ENCODE data around the gene FSTL3. TPM values are rescaled to one million over a fixed set of nuclear protein-coding genes. Genes with fewer than 3 reads are reported as not detected.
"Not testable (repeated sequence)": the region's sequence is repeated elsewhere in the genome, so short reads cannot be mapped to it uniquely, and the experiment has no call there.

Gene FSTL3
- total RNA-seq, result 1 to 10 TPM; 2.5 to 3.0 TPM

- H3K27ac Mint-ChIP-seq, result no peak within 1 kb of the TSS
- peaks cover 18% of the 10 kb centered on the region for H3K27me3 Mint-ChIP-seq
- no peaks in the 10 kb centered on the region for H3K36me3 Mint-ChIP-seq (ENCODE audit: low read depth)
- ChIA-PET CTCF (interaction anchor here (0.6 to 1.6 kb wide), 3 partner anchors 58 to 187 kb away, joined by 3 to 4 read pairs (median 3); no protein-coding TSS in a partner anchor), POLR2A (interaction anchor here (0.7 to 2.1 kb wide), 3 partner anchors 8 to 13 kb away, joined by 3 to 11 read pairs (median 3); partner anchors contain the start of gene RNF126)
- no peaks in the 10 kb centered on the region for H3K9me3 Mint-ChIP-seq
- H3K4me3 Mint-ChIP-seq, result no peak within 1 kb of the TSS
- DNase-seq, result no peak
- peaks cover 7% of the 10 kb centered on the region for H3K4me1 Mint-ChIP-seq
These were observed at the start of gene FSTL3 for GRCh38 chr19:676339-677105. TSS of gene FSTL3 (plus strand) at chr19:676392. CDS start at chr19:676424, 32 bp downstream.

GRCh38 chr19:626566-626965 is 49.6 kb upstream of the FSTL3 start:
- Mint-ChIP-seq H3K4me1 (peaks cover 15% of the 10 kb centered on the region), H3K36me3 (ENCODE audit: low read depth) (peaks cover 21% of the 10 kb centered on the region)
- H3K27me3 Mint-ChIP-seq, POLR2A ChIA-PET, DNase-seq, H3K27ac Mint-ChIP-seq, H3K4me3 Mint-ChIP-seq, H3K9me3 Mint-ChIP-seq: not testable (repeated sequence)
- CTCF ChIA-PET, result interaction anchor here (0.7 to 0.9 kb wide), 3 partner anchors 40 to 114 kb away, joined by 3 to 4 read pairs (median 3); no protein-coding TSS in a partner anchor

GRCh38 chr19:628168-628567 is 48.0 kb upstream of the FSTL3 start:
- ChIA-PET POLR2A (interaction anchor here (1.1 kb wide), 1 partner anchor 18 kb away, joined by 3 read pairs; no protein-coding TSS in a partner anchor), CTCF (interaction anchor here (0.9 to 1.9 kb wide), 2 partner anchors 33 to 44 kb away, joined by 3 to 6 read pairs; no protein-coding TSS in a partner anchor)
- peaks cover 28% of the 10 kb centered on the region for H3K4me1 Mint-ChIP-seq
- H3K36me3 Mint-ChIP-seq (ENCODE audit: low read depth), result peaks cover 23% of the 10 kb centered on the region
- no peaks in the 10 kb centered on the region for H3K27me3 Mint-ChIP-seq
- DNase-seq, result no peak
- H3K4me3 Mint-ChIP-seq, result no peak overlapping the region
- no peaks in the 10 kb centered on the region for H3K9me3 Mint-ChIP-seq
- no peak overlapping the region for H3K27ac Mint-ChIP-seq

- Mint-ChIP-seq H3K36me3 (ENCODE audit: low read depth) (peaks cover 23% of the 10 kb centered on the region), H3K4me1 (peaks cover 39% of the 10 kb centered on the region)
- H3K4me3 Mint-ChIP-seq, H3K9me3 Mint-ChIP-seq, DNase-seq, H3K27me3 Mint-ChIP-seq, H3K27ac Mint-ChIP-seq, POLR2A ChIA-PET, CTCF ChIA-PET: not testable (repeated sequence)
These were observed 46.7 kb upstream of the FSTL3 start for GRCh38 chr19:629515-629914.

- no peak overlapping the region for H3K4me3 Mint-ChIP-seq
- H3K36me3 Mint-ChIP-seq (ENCODE audit: low read depth), result peaks cover 23% of the 10 kb centered on the region
- CTCF ChIA-PET, result no interaction called here
- peaks cover 39% of the 10 kb centered on the region for H3K4me1 Mint-ChIP-seq
- no peaks in the 10 kb centered on the region for H3K9me3 Mint-ChIP-seq
- H3K27me3 Mint-ChIP-seq, result no peaks in the 10 kb centered on the region
- DNase-seq, result no peak
- POLR2A ChIA-PET, result no interaction called here
- no peak overlapping the region for H3K27ac Mint-ChIP-seq
These were observed 46.1 kb upstream of the FSTL3 start for GRCh38 chr19:629961-630714.

GRCh38 chr19:632579-633067 is 43.6 kb upstream of the FSTL3 start:
- no peaks in the 10 kb centered on the region for H3K27me3 Mint-ChIP-seq

GRCh38 chr19:633068-633785 is 43.0 kb upstream of the FSTL3 start, which contains the start of gene POLRMT:
TSS of gene POLRMT (minus strand) at chr19:633537. CDS start at chr19:633512, 25 bp downstream.
- Mint-ChIP-seq H3K9me3 (no peaks in the 10 kb centered on the region), H3K4me3 (peak within 1 kb of the TSS; percentile 95), H3K27me3 (no peaks in the 10 kb centered on the region), H3K36me3 (ENCODE audit: low read depth) (peaks cover 19% of the 10 kb centered on the region), H3K27ac (peak within 1 kb of the TSS; percentile 89), H3K4me1 (peaks cover 37% of the 10 kb centered on the region)
- ChIA-PET POLR2A (interaction anchor here (1.0 to 2.6 kb wide), 9 partner anchors 12 to 122 kb away, joined by 3 to 15 read pairs (median 4); partner anchors contain the start of gene RNF126), CTCF (interaction anchor here (0.7 kb wide), 1 partner anchor 77 kb away, joined by 4 read pairs; no protein-coding TSS in a partner anchor)
- peak; percentile 98 for DNase-seq

More at GRCh38 chr19:632579-633067, 43.6 kb upstream of the FSTL3 start:
- peak overlapping the region; percentile 95 for H3K4me3 Mint-ChIP-seq
- POLR2A ChIA-PET, result interaction anchor here (1.0 to 2.6 kb wide), 6 partner anchors 21 to 122 kb away, joined by 3 to 15 read pairs (median 4); partner anchors contain the start of genes HCN2 and RNF126
- H3K27ac Mint-ChIP-seq, result peak overlapping the region; percentile 89
- H3K4me1 Mint-ChIP-seq, result peaks cover 37% of the 10 kb centered on the region
- DNase-seq, result peak; percentile 55
- H3K36me3 Mint-ChIP-seq (ENCODE audit: low read depth), result peaks cover 21% of the 10 kb centered on the region
- CTCF ChIA-PET, result interaction anchor here (0.8 kb wide), 1 partner anchor 28 kb away, joined by 3 read pairs; no protein-coding TSS in a partner anchor
- H3K9me3 Mint-ChIP-seq, result no peaks in the 10 kb centered on the region

GRCh38 chr19:633786-634639 is 42.2 kb upstream of the FSTL3 start:
- ChIA-PET POLR2A (interaction anchor here (0.7 to 2.6 kb wide), 6 partner anchors 11 to 259 kb away, joined by 3 to 15 read pairs (median 4); partner anchors contain the start of genes MED16, RNF126 and RNU6-9), CTCF (interaction anchor here (0.7 to 0.8 kb wide), 2 partner anchors 78 to 123 kb away, joined by 4 to 5 read pairs; no protein-coding TSS in a partner anchor)
- no peaks in the 10 kb centered on the region for H3K9me3 Mint-ChIP-seq
- DNase-seq, result no peak
- H3K27ac Mint-ChIP-seq, result peak overlapping the region; percentile 76
- no peaks in the 10 kb centered on the region for H3K27me3 Mint-ChIP-seq
- peak overlapping the region; percentile 95 for H3K4me3 Mint-ChIP-seq
- peaks cover 36% of the 10 kb centered on the region for H3K4me1 Mint-ChIP-seq
- H3K36me3 Mint-ChIP-seq (ENCODE audit: low read depth), result peaks cover 12% of the 10 kb centered on the region

- H3K27me3 Mint-ChIP-seq, result peaks cover 2% of the 10 kb centered on the region
- H3K27ac Mint-ChIP-seq, result no peak overlapping the region
- H3K36me3 Mint-ChIP-seq (ENCODE audit: low read depth), result peaks cover 8% of the 10 kb centered on the region
- H3K9me3 Mint-ChIP-seq, result no peaks in the 10 kb centered on the region
- CTCF ChIA-PET, result no interaction called here
- H3K4me1 Mint-ChIP-seq, result peaks cover 37% of the 10 kb centered on the region
- no peak for DNase-seq
- POLR2A ChIA-PET, result interaction anchor here (1.7 to 1.8 kb wide), 2 partner anchors 10 to 28 kb away, joined by 4 to 7 read pairs; partner anchors contain the start of gene RNF126
- no peak overlapping the region for H3K4me3 Mint-ChIP-seq
These were observed 41.1 kb upstream of the FSTL3 start for GRCh38 chr19:634975-635652.

- Mint-ChIP-seq H3K9me3 (no peaks in the 10 kb centered on the region), H3K36me3 (ENCODE audit: low read depth) (no peaks in the 10 kb centered on the region), H3K27ac (no peak overlapping the region), H3K27me3 (peaks cover 2% of the 10 kb centered on the region), H3K4me3 (peak overlapping the region; percentile 74), H3K4me1 (peaks cover 12% of the 10 kb centered on the region)
- no peak for DNase-seq
- CTCF ChIA-PET, result no interaction called here
- POLR2A ChIA-PET, result no interaction called here
These were observed 37.3 kb upstream of the FSTL3 start for GRCh38 chr19:638906-639252.
